ENCODE measurements around the gene UBE2V1. TPM values are rescaled to one million over a fixed set of nuclear protein-coding genes. Genes with fewer than 3 reads are reported as not detected.
"Not testable (repeated sequence)": the region's sequence is repeated elsewhere in the genome, so short reads cannot be mapped to it uniquely, and the experiment has no call there.

The UBE2V1 gene
- polyA plus RNA-seq, 1 donor = 131 TPM

DNA sequence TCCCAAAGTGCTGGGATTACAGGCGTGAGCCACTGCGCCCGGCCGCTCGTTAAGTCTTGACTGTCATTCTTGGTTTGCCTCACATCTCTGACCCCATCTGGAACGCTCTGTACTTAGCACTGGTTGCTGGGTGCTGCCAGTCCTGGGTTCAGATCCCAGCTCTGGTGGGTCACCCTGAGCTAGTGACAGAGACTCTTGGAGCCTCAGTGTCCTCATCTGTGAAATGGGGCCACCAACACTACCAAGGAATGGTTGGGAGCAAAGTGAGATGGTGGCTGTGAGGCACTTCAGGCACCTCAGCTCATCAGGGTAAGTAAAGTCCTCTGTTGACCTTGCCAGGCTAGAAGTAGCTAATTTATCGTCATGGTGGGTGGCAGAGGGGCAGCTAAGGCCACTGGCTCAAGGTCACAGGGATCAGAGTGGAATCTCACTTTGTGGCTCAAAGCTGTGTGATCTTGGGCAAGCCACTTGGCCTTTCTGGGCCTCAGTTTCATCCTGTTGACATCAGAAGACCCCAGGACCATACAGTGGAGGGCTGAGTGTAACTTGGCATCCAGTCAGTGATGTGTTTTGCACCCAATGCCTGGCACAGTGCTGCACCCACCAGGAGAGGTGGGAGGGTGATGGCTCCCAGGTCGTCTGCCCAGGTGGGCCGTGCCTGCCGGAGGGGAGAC, 46.7 kb downstream of the UBE2V1 start:
- H3K9me3 ChIP-seq (ENCODE audit: control insufficient read depth, low read depth, low read length) = no peaks in the 10 kb centered on the region
- no CpG with 5 or more reads among the region's 10 CpGs for WGBS (ENCODE audit: insufficient coverage, low lambda C conversion rate)
- no peak for DNase-seq
- no peaks in the 10 kb centered on the region for H3K4me1 ChIP-seq (ENCODE audit: control insufficient read depth, insufficient read depth, low read length)
- H3K27ac ChIP-seq (ENCODE audit: low read length) = no peak overlapping the region
- H3K27me3 ChIP-seq (ENCODE audit: control insufficient read depth, insufficient read depth, low read length) = no peaks in the 10 kb centered on the region
- no peaks in the 10 kb centered on the region for H3K36me3 ChIP-seq (ENCODE audit: control insufficient read depth, insufficient read depth, low read length)
- H3K4me3 ChIP-seq (ENCODE audit: low read length) = no peak overlapping the region

DNA sequence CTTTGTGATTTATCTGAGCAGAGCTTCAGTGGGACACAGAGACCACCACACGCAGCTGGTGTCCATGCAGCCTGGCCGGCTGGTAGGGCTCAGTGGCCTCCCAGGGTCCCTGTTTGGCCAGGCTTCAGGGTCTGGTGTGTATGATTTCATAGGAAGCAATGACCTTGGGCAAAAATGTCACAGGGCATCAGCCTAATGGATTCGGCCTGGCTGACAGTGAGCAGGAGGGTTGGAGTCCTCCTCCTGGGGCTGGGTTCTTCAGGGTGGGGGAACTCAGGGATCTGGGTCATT, 47.7 kb downstream of the UBE2V1 start:
- Histone ChIP-seq H3K9me3 (ENCODE audit: control insufficient read depth, low read depth, low read length) (no peaks in the 10 kb centered on the region), H3K4me1 (ENCODE audit: control insufficient read depth, insufficient read depth, low read length) (no peaks in the 10 kb centered on the region), H3K36me3 (ENCODE audit: control insufficient read depth, insufficient read depth, low read length) (no peaks in the 10 kb centered on the region), H3K4me3 (ENCODE audit: low read length) (no peak overlapping the region), H3K27ac (ENCODE audit: low read length) (no peak overlapping the region), H3K27me3 (ENCODE audit: control insufficient read depth, insufficient read depth, low read length) (no peaks in the 10 kb centered on the region)
- DNase-seq = no peak
- no CpG with 5 or more reads among the region's 3 CpGs for WGBS (ENCODE audit: insufficient coverage, low lambda C conversion rate)

DNA sequence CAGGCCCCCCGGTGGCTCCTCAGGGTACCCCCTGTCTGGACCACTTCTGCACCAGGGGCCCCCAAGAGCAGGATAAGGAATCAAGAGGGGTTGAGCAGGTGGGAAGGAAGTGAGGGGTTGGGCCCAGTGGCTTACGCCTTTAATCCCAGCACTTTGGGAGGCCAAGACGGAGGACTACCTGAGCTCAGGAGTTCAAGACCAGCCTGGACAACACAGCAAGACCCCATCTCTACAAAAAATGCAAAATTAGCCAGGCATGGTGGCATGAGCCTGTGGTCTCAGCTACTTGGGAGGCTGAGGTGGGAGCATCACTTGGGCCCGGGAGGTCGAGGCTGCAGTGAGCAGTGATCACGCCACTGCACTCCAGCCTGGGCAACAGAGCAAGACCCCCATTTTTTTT, 49.2 kb downstream of the UBE2V1 start:
- no CpG with 5 or more reads among the region's 6 CpGs for WGBS (ENCODE audit: insufficient coverage, low lambda C conversion rate)
- H3K4me3 ChIP-seq (ENCODE audit: low read length); H3K36me3 ChIP-seq (ENCODE audit: control insufficient read depth, insufficient read depth, low read length); H3K9me3 ChIP-seq (ENCODE audit: control insufficient read depth, low read depth, low read length); H3K27me3 ChIP-seq (ENCODE audit: control insufficient read depth, insufficient read depth, low read length); H3K4me1 ChIP-seq (ENCODE audit: control insufficient read depth, insufficient read depth, low read length); DNase-seq; H3K27ac ChIP-seq (ENCODE audit: low read length): not testable (repeated sequence)

DNA sequence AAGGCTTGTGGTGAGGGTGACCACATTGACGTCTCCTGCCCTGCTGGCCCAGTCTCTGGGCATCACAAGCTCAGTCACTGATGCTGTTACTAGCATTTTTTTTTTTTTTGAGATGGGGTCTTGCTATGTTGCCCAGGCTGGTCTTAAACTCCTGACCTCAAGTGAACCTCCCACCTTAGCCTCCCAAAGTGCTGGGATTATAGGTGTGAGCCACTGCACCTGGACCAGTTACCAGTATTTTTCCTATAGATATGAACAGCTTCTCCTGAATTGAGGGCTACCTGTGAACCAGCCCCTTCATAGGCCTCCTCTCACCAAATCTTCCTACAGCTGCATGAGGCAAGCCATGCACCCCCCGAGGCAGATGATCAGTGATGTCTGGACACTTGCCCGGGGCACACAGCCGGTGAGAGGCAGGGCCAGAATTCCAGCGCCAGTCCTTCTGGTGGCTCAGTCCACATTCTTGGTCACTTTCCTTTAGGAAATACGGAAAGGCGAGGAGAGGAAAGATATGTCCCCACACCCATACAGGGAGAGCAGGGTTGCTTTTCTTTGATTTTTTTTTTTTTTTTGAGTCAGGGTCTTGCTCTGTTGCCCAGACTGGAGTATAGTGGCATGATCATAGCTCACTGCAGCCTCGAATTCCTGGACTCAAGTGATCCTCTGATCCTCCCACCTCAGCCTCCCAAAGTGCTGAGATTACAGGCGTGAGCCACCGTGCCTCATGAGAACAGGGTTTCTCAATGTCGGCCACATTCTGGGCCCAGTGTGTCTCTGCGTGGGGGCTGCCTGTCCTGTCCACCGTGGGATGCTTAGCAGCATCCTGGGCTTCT, 50.7 kb downstream of the UBE2V1 start:
- no peak overlapping the region for H3K4me3 ChIP-seq (ENCODE audit: low read length)
- WGBS (ENCODE audit: insufficient coverage, low lambda C conversion rate) = no CpG with 5 or more reads among the region's 13 CpGs
- no peak overlapping the region for H3K27ac ChIP-seq (ENCODE audit: low read length)
- H3K36me3 ChIP-seq (ENCODE audit: control insufficient read depth, insufficient read depth, low read length) = no peaks in the 10 kb centered on the region
- DNase-seq = no peak
- no peaks in the 10 kb centered on the region for H3K27me3 ChIP-seq (ENCODE audit: control insufficient read depth, insufficient read depth, low read length)
- H3K4me1 ChIP-seq (ENCODE audit: control insufficient read depth, insufficient read depth, low read length) = no peaks in the 10 kb centered on the region
- H3K9me3 ChIP-seq (ENCODE audit: control insufficient read depth, low read depth, low read length) = no peaks in the 10 kb centered on the region

DNA sequence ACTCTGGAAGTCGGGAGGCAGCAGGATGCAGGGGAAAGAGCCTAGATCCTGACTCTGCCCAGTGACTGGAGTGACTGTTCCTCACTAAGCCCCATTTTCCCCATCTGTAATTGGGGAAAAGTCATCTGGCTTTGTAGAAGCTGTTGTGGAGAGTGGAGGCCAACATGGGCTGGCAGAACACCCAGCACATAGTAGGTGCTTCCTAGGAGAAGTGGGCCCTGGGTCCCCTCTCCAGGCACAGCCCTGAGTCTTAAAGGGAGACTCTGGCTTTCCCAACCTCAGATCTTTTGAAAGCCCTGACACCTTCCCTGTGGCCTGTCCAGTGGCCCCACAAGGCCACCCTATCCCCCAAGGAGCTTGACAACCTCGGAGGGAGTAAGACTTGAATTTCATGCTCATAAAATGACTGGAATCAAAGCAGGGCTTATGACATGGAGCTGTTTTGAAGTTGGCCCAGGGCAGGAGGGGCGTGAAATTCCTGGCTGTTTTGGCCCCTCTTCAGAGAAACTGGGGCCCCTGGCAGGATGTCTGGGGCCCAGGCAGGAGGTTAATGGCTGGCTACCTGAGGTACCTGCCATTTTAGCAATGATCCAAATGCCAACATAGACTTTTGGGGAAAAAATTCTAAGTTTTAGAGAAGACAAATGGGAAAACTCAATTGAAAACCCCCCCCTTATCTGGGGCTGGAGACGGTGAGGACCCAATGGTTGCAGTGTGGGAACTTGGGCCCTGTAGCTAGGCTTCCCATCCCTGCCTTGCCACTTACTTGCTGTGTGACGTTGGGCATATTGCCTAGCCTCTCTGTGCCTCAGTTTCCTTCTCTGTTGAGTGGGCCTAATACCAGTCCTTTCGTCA, 51.6 kb downstream of the UBE2V1 start:
- Histone ChIP-seq H3K27me3 (ENCODE audit: control insufficient read depth, insufficient read depth, low read length) (no peaks in the 10 kb centered on the region), H3K4me1 (ENCODE audit: control insufficient read depth, insufficient read depth, low read length) (no peaks in the 10 kb centered on the region), H3K36me3 (ENCODE audit: control insufficient read depth, insufficient read depth, low read length) (no peaks in the 10 kb centered on the region), H3K4me3 (ENCODE audit: low read length) (no peak overlapping the region), H3K27ac (ENCODE audit: low read length) (no peak overlapping the region), H3K9me3 (ENCODE audit: control insufficient read depth, low read depth, low read length) (no peaks in the 10 kb centered on the region)
- no CpG with 5 or more reads among the region's 6 CpGs for WGBS (ENCODE audit: insufficient coverage, low lambda C conversion rate)
- DNase-seq = no peak

DNA sequence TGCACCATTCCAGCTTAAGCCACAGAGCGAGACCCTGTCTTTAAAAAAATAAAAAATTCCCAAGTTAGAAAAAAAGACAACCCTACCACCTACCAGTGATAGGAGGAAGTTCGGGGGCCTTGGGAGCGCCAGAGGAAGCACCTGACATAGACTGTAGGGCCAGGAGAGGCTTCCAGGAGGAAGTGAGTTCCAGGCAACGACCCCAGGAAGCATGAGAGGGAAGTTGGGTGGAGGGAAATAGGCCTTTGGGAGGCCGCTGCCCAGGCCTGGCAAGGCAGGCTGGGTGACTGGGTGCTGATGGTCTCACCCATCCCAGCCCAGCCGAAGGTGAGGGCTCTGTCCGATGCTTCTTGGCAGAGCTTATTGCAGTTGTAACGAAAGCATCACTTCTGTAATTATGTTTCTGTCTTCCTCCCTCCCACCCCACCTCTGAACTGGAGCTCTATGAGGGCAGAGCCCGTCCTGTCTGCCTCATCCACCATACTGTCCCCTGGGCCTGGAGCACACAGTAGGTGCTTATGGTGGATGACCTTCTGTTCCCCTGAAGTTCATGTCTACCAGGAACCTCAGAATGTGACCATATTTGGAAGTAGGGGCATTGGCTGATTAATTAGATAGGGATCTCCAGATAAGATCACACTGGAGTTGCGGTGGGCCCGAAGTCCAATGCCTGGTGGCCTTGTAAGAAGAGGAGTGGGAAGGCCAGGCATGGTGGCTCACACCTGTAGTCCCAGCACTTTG, 54.1 kb downstream of the UBE2V1 start:
- Histone ChIP-seq H3K27me3 (ENCODE audit: control insufficient read depth, insufficient read depth, low read length) (no peaks in the 10 kb centered on the region), H3K4me3 (ENCODE audit: low read length) (no peak overlapping the region), H3K9me3 (ENCODE audit: control insufficient read depth, low read depth, low read length) (no peaks in the 10 kb centered on the region), H3K4me1 (ENCODE audit: control insufficient read depth, insufficient read depth, low read length) (peaks cover 3% of the 10 kb centered on the region), H3K36me3 (ENCODE audit: control insufficient read depth, insufficient read depth, low read length) (no peaks in the 10 kb centered on the region), H3K27ac (ENCODE audit: low read length) (no peak overlapping the region)
- DNase-seq = no peak
- no CpG with 5 or more reads among the region's 11 CpGs for WGBS (ENCODE audit: insufficient coverage, low lambda C conversion rate)

DNA sequence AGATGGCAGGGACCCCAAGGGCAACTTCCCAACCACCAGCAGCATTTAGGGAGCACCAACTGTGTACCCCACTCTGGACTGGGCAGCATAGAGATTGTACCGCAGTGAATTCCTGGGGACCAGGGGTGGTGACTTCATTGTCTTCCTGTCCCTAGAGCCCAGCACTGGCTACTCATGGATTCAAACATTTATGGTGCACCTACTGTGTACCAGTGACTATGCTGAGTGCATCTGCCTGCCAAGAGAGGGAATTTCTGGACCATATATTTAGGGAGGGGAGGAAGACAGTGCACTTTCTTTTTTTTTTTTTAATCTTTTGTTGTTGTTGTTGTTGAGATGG, 55.3 kb downstream of the UBE2V1 start:
- no CpG with 5 or more reads among the region's 1 CpG for WGBS (ENCODE audit: insufficient coverage, low lambda C conversion rate)
- no peak overlapping the region for H3K27ac ChIP-seq (ENCODE audit: low read length)

DNA sequence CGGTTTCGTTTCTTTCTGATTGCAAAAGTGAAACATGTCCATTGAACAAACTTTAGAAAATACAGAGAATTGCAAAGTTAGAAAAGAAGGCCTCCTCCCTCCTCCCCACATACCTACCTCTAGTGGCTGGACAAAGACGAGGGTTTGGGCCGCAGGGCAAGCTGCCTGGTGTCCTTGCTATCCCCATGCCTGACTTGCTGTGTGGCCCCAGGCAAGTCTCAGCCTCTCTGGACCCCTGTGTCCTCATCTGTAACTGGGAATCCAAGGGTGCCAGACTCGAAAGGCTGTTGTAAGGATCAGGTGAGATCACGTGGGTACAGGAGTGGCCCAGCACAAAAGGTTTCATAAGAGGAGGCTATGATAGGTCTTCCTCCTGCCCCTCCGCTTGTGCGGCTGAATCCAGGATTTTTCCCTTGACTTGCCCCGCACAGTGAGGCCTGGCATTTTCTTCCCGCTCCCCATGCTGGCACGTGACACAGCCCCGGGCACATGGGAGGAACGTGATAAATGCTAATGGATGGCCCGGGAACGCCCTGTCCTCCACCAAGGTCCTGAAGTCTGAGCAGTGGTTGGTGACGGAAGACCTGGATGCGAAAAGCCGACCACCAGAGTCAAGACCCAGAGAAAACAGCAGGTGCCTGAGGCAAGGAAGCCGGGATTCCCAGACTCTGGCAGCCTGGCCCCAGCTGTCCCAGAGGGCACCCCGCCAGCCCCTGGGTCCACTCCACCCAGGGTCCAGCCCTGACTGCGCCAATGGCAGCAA, 55.8 kb downstream of the UBE2V1 start:
- no peaks in the 10 kb centered on the region for H3K36me3 ChIP-seq (ENCODE audit: control insufficient read depth, insufficient read depth, low read length)
- 100% methylated on average over 2 of the region's 21 CpGs for WGBS (ENCODE audit: insufficient coverage, low lambda C conversion rate)
- no peak overlapping the region for H3K4me3 ChIP-seq (ENCODE audit: low read length)
- H3K9me3 ChIP-seq (ENCODE audit: control insufficient read depth, low read depth, low read length) = no peaks in the 10 kb centered on the region
- H3K27ac ChIP-seq (ENCODE audit: low read length) = no peak overlapping the region
- no peak for DNase-seq
- peaks cover 3% of the 10 kb centered on the region for H3K4me1 ChIP-seq (ENCODE audit: control insufficient read depth, insufficient read depth, low read length)
- H3K27me3 ChIP-seq (ENCODE audit: control insufficient read depth, insufficient read depth, low read length) = peaks cover 2% of the 10 kb centered on the region

More for the DNA sequence above, 55.3 kb downstream of the UBE2V1 start:
- H3K4me3 ChIP-seq (ENCODE audit: low read length) = no peak overlapping the region
- H3K36me3 ChIP-seq (ENCODE audit: control insufficient read depth, insufficient read depth, low read length) = no peaks in the 10 kb centered on the region
- H3K9me3 ChIP-seq (ENCODE audit: control insufficient read depth, low read depth, low read length) = no peaks in the 10 kb centered on the region
- peaks cover 3% of the 10 kb centered on the region for H3K4me1 ChIP-seq (ENCODE audit: control insufficient read depth, insufficient read depth, low read length)
- H3K27me3 ChIP-seq (ENCODE audit: control insufficient read depth, insufficient read depth, low read length) = peaks cover 2% of the 10 kb centered on the region
- DNase-seq = no peak

DNA sequence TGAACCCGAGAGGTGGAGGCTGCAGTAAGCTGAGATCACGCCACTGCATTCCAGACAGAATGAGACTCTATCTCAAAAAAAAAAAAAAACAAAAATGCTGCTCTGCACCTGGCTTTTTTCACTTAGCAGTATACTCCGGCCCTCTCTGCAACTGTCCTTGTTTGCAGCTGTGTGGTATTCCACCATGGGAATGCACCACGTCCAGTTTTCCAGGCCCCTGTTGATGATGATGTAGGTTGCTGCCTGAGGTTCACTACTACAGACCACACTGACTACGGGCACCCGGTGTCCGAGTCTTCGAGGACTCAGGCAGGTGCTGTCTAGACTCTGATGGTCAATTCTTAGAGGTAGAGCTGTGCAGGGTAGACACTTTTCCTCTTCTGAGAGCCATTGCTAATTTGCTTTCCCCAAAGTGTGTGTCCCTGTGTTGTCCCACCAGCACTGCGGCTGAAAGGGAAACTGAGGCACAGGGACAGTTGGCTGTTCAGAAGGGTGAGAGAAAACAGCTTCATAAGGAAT, 56.5 kb downstream of the UBE2V1 start:
- H3K27me3 ChIP-seq (ENCODE audit: control insufficient read depth, insufficient read depth, low read length) = peaks cover 2% of the 10 kb centered on the region
- no peaks in the 10 kb centered on the region for H3K36me3 ChIP-seq (ENCODE audit: control insufficient read depth, insufficient read depth, low read length)
- WGBS (ENCODE audit: insufficient coverage, low lambda C conversion rate) = no CpG with 5 or more reads among the region's 9 CpGs
- no peak overlapping the region for H3K27ac ChIP-seq (ENCODE audit: low read length)
- DNase-seq = no peak
- H3K9me3 ChIP-seq (ENCODE audit: control insufficient read depth, low read depth, low read length) = no peaks in the 10 kb centered on the region
- H3K4me3 ChIP-seq (ENCODE audit: low read length) = no peak overlapping the region
- H3K4me1 ChIP-seq (ENCODE audit: control insufficient read depth, insufficient read depth, low read length) = peaks cover 3% of the 10 kb centered on the region
